Neural cell (in vitro differentiated cells): Measurements from ENCODE around the gene ARHGAP27. TPM values are rescaled to one million over a fixed set of nuclear protein-coding genes. Genes with fewer than 3 reads are reported as not detected.

Source experiments
- H2AFZ ChIP-seq: fragments of 200-600, 300-800 bp; sonication (generic), shearing (Covaris generic); 2 replicates; pipeline ENCODE4 v1.6.0; 2014; ENCODE audit warnings: low read depth, mild to moderate bottlenecking, antibody characterized with exemption, low read length, moderate library complexity
- H3F3A ChIP-seq: fragments of 200-600 bp; shearing (Covaris generic); 2 replicates; pipeline ENCODE4 v1.6.1; 2016; ENCODE audit warnings: mild to moderate bottlenecking, moderate library complexity, mixed read lengths, antibody characterized with exemption, low read length; ENCODE audit not compliant: insufficient read depth, poor library complexity, severe bottlenecking
- H3K27ac ChIP-seq: fragments of 200-600, 300-800 bp; sonication (generic), shearing (Covaris generic); 2 replicates; pipeline ENCODE4 v1.5.1; 2014; ENCODE audit warnings: mild to moderate bottlenecking, low read length, moderate library complexity
- H3K27me3 ChIP-seq: fragments of 300-800, 200-600 bp; sonication (generic), shearing (Covaris generic); 2 replicates; pipeline ENCODE4 v1.6.0; 2014; ENCODE audit warnings: mild to moderate bottlenecking, low read depth, low read length, moderate library complexity; ENCODE audit not compliant: insufficient read depth
- H3K36me3 ChIP-seq: fragments of 300-800, 200-600 bp; sonication (generic), shearing (Covaris generic); 2 replicates; pipeline ENCODE4 v1.5.1; 2014; ENCODE audit warnings: mild to moderate bottlenecking, antibody characterized with exemption, low read length, moderate library complexity; ENCODE audit not compliant: insufficient read depth
- H3K4me2 ChIP-seq: fragments of 300-800, 200-600 bp; sonication (generic), shearing (Covaris generic); 2 replicates; pipeline ENCODE4 v1.6.0; 2014; ENCODE audit warnings: mild to moderate bottlenecking, low read length
- H3K4me3 ChIP-seq: fragments of 300-800, 200-600 bp; sonication (generic), shearing (Covaris generic); 2 replicates; pipeline ENCODE4 v1.5.1; 2014; ENCODE audit warnings: mild to moderate bottlenecking, low read length, moderate library complexity
- H3K79me2 ChIP-seq: fragments of 200-600 bp; shearing (Covaris generic); replicated peaks from 2 replicates; pipeline ENCODE4 v1.6.0; 2014; ENCODE audit warnings: mild to moderate bottlenecking, low read length, moderate library complexity; ENCODE audit not compliant: insufficient read depth
- H3K9ac ChIP-seq: fragments of 300-800, 200-600 bp; sonication (generic), shearing (Covaris generic); 2 replicates; pipeline ENCODE4 v1.6.1; 2016; ENCODE audit warnings: mild to moderate bottlenecking, low read length, mixed read lengths
- H3K9me2 ChIP-seq: fragments of 200-600 bp; shearing (Covaris generic); 2 replicates; pipeline ENCODE4 v1.6.1; 2016; ENCODE audit warnings: mild to moderate bottlenecking, low read length, mixed read lengths; ENCODE audit not compliant: insufficient read depth
- H3K9me3 ChIP-seq: fragments of 200-600, 300-800 bp; sonication (generic), shearing (Covaris generic); 2 replicates; pipeline ENCODE4 v1.6.1; 2016; ENCODE audit warnings: mild to moderate bottlenecking, mixed run types, low read length, moderate library complexity, mixed read lengths
- H4K20me1 ChIP-seq: fragments of 200-600 bp; shearing (Covaris generic); 2 replicates; pipeline ENCODE4 v1.6.1; 2016; ENCODE audit warnings: mild to moderate bottlenecking, mixed run types; ENCODE audit not compliant: insufficient read depth
- CTCF ChIP-seq: fragments of 450-650 bp; IDR thresholded peaks from 2 replicates; pipeline ENCODE4 v1.5.1; 2014; ENCODE audit warnings: antibody characterized with exemption, mild to moderate bottlenecking, moderate library complexity; ENCODE audit not compliant: poor library complexity, severe bottlenecking
- EP300 ChIP-seq: fragments of 450-650 bp; conservative IDR thresholded peaks from 2 replicates; pipeline ENCODE4 v1.6.1; 2014; ENCODE audit warnings: antibody characterized with exemption, mild to moderate bottlenecking, moderate library complexity; ENCODE audit not compliant: poor library complexity, severe bottlenecking
- EZH2 ChIP-seq: fragments of 200-600, 300-800 bp; shearing (Covaris generic), sonication (generic); IDR thresholded peaks from 2 replicates; pipeline ENCODE4 v1.6.1; 2014; ENCODE audit warnings: antibody characterized with exemption, low read length, borderline replicate concordance, mild to moderate bottlenecking; ENCODE audit not compliant: insufficient read depth, poor library complexity, severe bottlenecking
- MXI1 ChIP-seq: fragments of 450-650 bp; conservative IDR thresholded peaks from 2 replicates; pipeline ENCODE4 v1.6.1; 2014; ENCODE audit warnings: antibody characterized with exemption, mild to moderate bottlenecking; ENCODE audit not compliant: poor library complexity, severe bottlenecking
- POLR2AphosphoS5 ChIP-seq: IDR thresholded peaks from 2 replicates; pipeline ENCODE4 v1.6.1; 2012
- RAD21 ChIP-seq: fragments of 450-650 bp; conservative IDR thresholded peaks from 2 replicates; pipeline ENCODE4 v1.6.1; 2014; ENCODE audit warnings: antibody characterized with exemption, mild to moderate bottlenecking, moderate library complexity
- SMC3 ChIP-seq: fragments of 450-650 bp; conservative IDR thresholded peaks from 2 replicates; pipeline ENCODE4 v1.6.1; 2014; ENCODE audit warnings: antibody characterized with exemption, mild to moderate bottlenecking, moderate library complexity; ENCODE audit not compliant: poor library complexity
- TAF1 ChIP-seq: IDR thresholded peaks from 2 replicates; pipeline ENCODE4 v1.6.1; 2012; ENCODE audit warnings: low read depth
- polyA plus RNA-seq: library from polyadenylated mRNA; depleted of rRNA; stranded (reverse); fragments of >200 nt; gene quantifications from 2 replicates; pipeline ENCODE4 v1.2.3, GENCODE V29; 2014
- TF ChIP-seq, protein P1 (sequence below): IDR thresholded peaks from 2 replicates; pipeline ENCODE4 v1.6.1; 2012; ENCODE audit warnings: borderline replicate concordance

Gene ARHGAP27
- polyA plus RNA-seq, 1 donor from 2014 or later = 7.4 TPM

DNA sequence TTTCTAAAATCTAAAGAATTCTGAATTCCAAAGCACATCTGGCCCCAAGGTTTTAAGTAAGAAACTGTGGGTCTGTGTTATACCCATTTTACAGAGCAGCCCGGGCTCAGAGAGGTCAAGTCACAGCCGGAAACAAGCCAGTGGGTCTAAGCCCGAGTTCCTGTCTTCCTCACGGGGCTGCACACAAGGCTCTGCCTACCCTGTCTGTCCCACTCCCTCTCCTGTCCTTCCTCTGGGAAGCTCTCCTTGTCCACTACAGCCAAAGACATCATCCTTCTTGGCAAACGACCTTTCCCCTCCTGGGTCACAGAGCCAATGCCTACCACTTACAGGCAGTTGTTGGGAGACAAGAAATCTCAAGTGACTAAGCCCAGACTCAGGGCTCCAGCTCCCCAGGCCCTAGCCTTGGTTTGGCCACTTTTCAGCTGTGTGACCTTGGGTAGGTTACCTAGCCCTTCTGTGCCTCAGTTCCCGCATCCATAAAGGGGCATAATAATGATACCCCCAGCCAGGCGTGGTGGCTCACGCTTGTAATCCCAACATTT lies 60.3 kb downstream of the ARHGAP27 start:
- Histone ChIP-seq H3K9ac (no peak overlapping the region), H3K79me2 (no peaks in the 10 kb centered on the region), H3K36me3 (no peaks in the 10 kb centered on the region), H3K9me2 (no peaks in the 10 kb centered on the region), H3K27ac (no peak overlapping the region), H3K27me3 (peaks cover 3% of the 10 kb centered on the region), H4K20me1 (no peaks in the 10 kb centered on the region), H3K9me3 (no peaks in the 10 kb centered on the region), H2AFZ (no peak overlapping the region), H3F3A (no peaks in the 10 kb centered on the region), H3K4me3 (no peak overlapping the region), H3K4me2 (no peak overlapping the region)
- TF ChIP-seq EP300 = no peak
- no peak for TF ChIP-seq MXI1
- TF ChIP-seq POLR2AphosphoS5 = no peak
- TF ChIP-seq SMC3 = no peak
- no peak for TF ChIP-seq RAD21
- no peak for TF ChIP-seq CTCF
- TF ChIP-seq, protein P1, sequence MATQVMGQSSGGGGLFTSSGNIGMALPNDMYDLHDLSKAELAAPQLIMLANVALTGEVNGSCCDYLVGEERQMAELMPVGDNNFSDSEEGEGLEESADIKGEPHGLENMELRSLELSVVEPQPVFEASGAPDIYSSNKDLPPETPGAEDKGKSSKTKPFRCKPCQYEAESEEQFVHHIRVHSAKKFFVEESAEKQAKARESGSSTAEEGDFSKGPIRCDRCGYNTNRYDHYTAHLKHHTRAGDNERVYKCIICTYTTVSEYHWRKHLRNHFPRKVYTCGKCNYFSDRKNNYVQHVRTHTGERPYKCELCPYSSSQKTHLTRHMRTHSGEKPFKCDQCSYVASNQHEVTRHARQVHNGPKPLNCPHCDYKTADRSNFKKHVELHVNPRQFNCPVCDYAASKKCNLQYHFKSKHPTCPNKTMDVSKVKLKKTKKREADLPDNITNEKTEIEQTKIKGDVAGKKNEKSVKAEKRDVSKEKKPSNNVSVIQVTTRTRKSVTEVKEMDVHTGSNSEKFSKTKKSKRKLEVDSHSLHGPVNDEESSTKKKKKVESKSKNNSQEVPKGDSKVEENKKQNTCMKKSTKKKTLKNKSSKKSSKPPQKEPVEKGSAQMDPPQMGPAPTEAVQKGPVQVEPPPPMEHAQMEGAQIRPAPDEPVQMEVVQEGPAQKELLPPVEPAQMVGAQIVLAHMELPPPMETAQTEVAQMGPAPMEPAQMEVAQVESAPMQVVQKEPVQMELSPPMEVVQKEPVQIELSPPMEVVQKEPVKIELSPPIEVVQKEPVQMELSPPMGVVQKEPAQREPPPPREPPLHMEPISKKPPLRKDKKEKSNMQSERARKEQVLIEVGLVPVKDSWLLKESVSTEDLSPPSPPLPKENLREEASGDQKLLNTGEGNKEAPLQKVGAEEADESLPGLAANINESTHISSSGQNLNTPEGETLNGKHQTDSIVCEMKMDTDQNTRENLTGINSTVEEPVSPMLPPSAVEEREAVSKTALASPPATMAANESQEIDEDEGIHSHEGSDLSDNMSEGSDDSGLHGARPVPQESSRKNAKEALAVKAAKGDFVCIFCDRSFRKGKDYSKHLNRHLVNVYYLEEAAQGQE = no peak
- no peak for TF ChIP-seq TAF1
- TF ChIP-seq EZH2 = no peak

GRCh38 chr17:45371414-45372324 lies 61.0 kb downstream of the ARHGAP27 start:
- Histone ChIP-seq H3K9ac (no peak overlapping the region), H3K79me2 (no peaks in the 10 kb centered on the region), H3K4me3 (no peak overlapping the region), H3K36me3 (no peaks in the 10 kb centered on the region), H3K9me3 (no peaks in the 10 kb centered on the region), H2AFZ (no peak overlapping the region), H3K27me3 (peaks cover 3% of the 10 kb centered on the region), H4K20me1 (no peaks in the 10 kb centered on the region), H3F3A (no peaks in the 10 kb centered on the region), H3K4me2 (no peak overlapping the region), H3K27ac (no peak overlapping the region), H3K9me2 (no peaks in the 10 kb centered on the region)
- TF ChIP-seq CTCF (no peak), MXI1 (no peak), RAD21 (no peak), EP300 (no peak), TAF1 (no peak), SMC3 (no peak), POLR2AphosphoS5 (no peak), EZH2 (no peak)
- TF ChIP-seq, protein P1 = no peak
